ENCODE results near the gene FXYD4. TPM values are rescaled to one million over a fixed set of nuclear protein-coding genes. Genes with fewer than 3 reads are reported as not detected.
A peak's percentile ranks its signal among the peaks of the same experiment; 100 is the strongest.
"Not testable (repeated sequence)": the region's sequence is repeated elsewhere in the genome, so short reads cannot be mapped to it uniquely, and the experiment has no call there.

The FXYD4 gene
- polyA plus RNA-seq, 3 donors = 0.22 to 5.5 (median 0.54) TPM

DNA sequence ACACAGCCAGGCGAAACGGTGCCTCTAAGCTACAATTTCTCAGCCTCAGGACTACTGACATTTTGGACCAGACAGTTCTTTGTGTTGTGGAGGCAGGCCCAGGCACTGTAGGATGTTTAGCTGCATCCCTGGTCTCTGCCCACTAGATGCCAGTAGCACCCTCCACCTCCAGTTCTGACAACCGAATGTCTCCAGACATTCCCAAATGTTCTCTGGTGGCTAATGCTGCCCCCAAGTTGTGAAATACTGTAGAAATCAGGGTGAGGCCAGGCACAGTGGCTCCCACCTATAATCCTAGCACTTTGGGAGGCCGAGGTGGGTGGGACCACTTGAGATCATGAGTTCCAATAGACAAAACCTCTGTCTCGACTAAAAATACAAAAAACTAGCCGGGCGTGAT lies 19.3 kb downstream of the FXYD4 start:
- DNase-seq (ENCODE audit: extremely low read depth in 1 of 11, low read depth in 9 of 11, low spot score in 4 of 11) = peak in 1 of 11 donors; percentile 22

DNA sequence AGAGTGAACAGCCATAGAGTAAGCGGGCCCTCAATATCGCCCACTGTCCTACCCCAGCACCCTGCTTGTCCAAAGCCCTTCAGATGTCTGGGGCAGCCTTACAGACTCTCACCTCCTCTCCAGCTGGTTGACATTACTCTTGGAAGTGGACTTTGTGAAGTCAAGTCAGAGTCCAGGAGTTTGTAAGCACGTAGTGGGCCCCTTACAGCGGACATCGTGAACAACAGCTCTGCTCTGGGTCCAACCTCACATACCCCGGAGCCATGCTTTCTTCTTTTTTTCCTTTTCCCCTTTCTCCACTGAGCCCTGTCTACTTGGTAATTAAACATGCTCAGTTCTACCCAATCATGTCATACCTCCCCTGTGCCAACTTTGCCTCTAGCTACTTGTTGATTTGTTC lies 20.1 kb downstream of the FXYD4 start:
- no peak for DNase-seq (ENCODE audit: extremely low read depth in 1 of 11, low read depth in 9 of 11, low spot score in 4 of 11)

DNA sequence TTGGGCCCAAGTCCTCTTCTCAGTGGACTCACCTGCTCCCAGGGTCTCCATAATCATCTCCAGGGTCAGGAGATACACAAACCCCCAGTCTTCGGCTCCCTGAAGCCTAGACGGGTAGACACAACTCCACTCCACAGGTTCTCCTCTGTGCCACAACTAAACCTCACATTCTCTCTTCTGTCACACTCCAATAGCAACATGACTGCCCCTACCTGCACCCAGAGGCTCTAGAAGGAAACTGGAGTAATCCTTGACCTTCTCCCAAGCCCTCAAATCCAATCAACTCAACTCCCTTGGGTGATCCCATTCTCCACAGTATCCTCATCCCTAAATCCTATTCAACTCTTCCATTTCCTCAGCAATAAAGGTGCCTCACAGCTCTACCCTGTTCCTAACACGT lies 21.3 kb downstream of the FXYD4 start:
- no peak for DNase-seq (ENCODE audit: extremely low read depth in 1 of 11, low read depth in 9 of 11, low spot score in 4 of 11)

DNA sequence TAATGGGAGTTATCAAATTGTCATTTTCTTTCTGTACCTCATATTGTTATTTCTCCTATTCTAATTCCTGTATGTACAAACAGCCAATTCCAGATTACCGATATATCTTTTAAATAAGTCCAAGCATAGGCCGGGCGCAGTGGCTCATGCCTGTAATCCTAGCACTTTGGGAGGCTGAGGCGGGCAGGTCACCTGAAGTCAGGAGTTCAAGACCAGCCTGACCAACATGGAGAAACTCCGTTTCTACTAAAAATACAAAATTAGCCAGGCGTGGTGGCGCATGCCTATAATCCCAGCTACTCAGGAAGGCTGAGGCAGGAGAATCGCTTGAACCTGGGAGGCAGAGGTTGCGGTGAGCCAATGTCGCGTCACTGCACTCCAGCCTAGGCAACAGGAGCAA lies 21.8 kb downstream of the FXYD4 start:
- not testable (repeated sequence) for DNase-seq (ENCODE audit: extremely low read depth in 1 of 11, low read depth in 9 of 11, low spot score in 4 of 11)

DNA sequence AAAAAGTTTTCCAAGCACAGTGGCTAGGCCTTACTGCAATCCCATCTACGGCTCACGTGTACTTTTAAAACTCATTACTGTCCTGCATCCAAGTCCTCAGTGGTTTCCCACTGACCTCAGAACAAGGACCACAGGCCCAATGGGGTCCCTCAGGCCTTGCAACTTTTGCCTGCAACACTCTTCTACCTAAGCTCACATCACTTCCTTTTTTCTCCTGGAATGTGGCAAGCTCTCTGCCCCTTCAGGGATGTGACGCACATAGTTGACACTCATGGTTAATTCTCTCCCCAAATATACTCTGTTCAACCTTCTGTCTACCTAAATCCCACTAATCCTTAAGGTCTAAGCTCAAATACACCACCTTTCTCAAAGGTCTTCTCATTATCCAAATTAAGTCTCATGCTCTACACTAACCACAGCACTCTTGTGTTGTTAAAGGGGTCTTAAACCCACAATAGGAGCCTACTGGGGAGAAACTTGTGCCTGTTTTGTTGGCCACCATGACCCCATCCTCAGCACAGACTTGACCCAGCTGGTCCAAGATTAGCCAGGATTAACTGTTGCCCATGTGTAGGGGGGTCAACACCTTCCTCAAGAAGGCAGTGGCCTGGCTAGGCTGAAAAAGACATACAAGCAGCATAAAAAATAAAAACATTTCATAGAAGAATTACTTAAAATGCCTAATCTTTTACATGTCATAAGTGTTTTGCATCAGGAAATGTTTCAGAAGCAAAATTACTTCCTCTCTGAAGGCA lies 22.3 kb downstream of the FXYD4 start:
- no peak for DNase-seq (ENCODE audit: extremely low read depth in 1 of 11, low read depth in 9 of 11, low spot score in 4 of 11)

DNA sequence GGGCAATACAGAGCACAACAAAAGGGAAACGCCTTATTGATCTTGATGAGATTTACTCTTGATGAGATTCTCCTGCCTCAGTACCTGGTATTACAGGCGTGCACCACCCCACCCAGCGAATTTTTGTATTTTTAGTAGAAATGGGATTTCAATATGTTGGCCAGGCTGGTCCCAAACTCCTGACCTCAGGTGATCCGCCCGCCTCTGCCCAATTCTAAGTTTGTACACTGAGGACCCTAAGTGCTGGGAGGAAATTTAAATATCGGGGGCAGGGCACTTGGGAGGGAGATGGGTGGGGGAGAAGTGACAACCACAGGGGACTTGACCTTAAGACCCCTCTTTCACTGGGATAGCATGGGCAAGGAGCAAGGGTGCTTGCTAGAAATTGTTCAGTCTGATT lies 23.4 kb downstream of the FXYD4 start:
- no peak for DNase-seq (ENCODE audit: extremely low read depth in 1 of 11, low read depth in 9 of 11, low spot score in 4 of 11)

DNA sequence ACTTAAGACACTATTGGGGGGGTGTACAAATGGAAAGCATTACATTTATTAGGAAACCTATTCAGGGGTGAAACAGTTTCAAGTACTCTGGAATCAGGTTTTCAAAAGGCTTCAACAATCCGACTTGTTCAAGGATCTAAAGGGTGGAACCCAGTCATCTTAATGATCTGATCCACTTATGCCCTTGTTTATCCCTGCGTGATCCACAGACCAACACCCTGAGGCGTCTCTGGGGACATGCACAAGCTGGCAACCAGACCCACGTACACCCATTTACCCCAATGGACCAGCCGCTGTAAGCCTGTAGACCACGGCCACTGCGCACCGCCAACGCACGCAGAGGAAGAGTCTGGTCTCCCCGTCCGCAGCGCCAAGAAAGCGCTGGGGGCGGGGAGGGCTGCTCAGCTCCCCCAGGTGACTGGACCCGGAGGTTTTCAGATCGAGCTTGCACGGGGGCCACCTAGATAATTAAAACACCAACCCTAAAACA lies 24.2 kb downstream of the FXYD4 start:
- no peak for DNase-seq (ENCODE audit: extremely low read depth in 1 of 11, low read depth in 9 of 11, low spot score in 4 of 11)

DNA sequence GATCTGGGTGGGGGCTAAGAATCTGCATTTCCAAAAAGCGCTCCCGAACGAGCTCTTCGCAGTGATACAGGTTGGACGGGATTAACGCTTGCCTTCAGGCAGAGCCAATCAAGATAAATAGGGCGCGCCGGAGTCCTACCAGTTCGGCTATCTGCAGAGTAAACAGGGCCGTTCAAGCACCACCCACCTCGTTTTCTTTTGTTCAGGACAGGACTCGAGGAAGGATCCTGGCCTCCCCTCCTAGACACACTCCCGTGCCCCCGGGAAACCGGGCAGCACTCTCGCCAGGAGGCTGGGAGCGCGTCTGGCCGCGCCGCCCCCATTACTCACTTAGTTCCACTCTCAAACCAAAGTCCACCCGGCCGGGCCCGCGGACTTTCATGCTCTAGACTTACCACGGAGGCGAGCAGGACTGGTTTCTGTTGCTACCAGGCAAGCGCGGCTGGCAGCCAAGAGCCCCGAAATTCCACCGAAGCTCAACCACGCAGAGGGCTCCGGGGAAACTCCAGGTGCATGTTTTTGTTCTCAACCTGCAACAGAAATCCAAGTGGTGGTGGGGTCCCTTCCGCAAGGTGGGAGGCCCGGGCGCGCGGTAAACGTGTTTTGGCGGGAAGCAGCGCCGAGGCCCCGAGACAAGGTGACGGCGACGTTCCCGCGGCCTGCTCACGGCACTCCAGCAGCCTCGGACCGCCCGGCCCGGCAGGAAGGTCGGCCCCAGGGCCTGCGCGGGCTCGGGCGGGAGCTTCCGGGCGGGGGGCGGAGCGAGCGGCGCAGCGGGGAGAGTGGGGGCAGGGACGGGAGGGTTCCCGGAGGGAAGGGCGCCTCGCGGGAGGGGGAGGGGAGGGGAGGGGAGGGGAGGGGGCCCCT lies 24.9 kb downstream of the FXYD4 start:
- DNase-seq (ENCODE audit: extremely low read depth in 1 of 11, low read depth in 9 of 11, low spot score in 4 of 11) = peak in 6 of 11 donors; percentile 38 to 73 (median 66)

DNA sequence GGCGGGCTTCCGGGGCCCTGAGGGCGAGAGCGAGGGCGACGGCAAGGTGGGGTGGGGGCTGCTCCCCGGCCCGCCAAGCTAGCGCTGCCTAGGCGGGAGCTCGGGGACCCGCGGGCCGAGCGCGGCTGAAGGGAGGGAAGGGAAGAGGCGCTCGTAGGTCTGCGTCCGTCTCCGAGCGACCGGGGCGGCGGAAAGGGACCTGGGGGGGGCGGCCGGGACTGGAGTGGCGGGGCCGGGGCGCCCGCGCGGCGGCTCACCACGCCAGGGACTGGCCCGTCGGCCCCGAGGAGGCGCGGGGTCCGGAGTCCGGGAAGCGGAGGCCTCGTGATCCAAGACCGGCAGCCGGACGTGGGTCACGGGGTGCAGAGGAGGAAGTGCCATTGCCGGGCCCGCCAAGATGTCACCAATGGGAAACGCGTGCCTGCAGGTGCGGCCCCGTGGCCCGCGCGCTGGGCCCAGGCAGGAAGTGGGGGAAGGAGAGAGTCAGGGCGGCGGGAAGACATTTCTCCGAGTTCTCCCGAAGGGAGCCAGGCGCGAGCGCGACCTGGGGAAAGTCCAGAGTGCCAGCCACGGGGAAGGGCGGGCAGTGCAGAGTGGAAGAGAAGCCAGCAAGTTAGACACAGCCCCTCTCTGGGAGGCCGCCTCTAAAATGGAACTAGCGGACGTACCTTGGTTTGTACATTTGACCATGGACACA lies 25.6 kb downstream of the FXYD4 start:
- DNase-seq (ENCODE audit: extremely low read depth in 1 of 11, low read depth in 9 of 11, low spot score in 4 of 11) = peak in 7 of 11 donors; percentile 56 to 82 (median 75)

DNA sequence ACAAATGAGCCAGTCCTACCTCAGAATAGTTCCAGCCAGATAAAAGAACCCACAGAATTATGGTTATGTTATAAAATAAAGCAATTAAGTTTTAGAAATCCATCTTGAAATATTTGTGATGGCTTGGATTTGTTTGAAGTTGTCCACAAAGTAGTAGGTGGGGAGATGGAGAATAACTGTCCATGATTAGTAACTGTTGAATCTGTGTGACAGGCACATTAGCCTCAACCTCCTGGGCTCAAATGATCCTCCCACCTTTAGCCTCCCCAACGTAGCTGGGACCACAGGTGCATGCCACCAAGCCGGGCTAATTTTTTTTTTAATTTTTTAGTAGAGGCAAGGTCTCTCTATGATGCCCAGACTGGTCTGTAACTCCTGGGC lies 27.5 kb downstream of the FXYD4 start:
- no peak for DNase-seq (ENCODE audit: extremely low read depth in 1 of 11, low read depth in 9 of 11, low spot score in 4 of 11)

DNA sequence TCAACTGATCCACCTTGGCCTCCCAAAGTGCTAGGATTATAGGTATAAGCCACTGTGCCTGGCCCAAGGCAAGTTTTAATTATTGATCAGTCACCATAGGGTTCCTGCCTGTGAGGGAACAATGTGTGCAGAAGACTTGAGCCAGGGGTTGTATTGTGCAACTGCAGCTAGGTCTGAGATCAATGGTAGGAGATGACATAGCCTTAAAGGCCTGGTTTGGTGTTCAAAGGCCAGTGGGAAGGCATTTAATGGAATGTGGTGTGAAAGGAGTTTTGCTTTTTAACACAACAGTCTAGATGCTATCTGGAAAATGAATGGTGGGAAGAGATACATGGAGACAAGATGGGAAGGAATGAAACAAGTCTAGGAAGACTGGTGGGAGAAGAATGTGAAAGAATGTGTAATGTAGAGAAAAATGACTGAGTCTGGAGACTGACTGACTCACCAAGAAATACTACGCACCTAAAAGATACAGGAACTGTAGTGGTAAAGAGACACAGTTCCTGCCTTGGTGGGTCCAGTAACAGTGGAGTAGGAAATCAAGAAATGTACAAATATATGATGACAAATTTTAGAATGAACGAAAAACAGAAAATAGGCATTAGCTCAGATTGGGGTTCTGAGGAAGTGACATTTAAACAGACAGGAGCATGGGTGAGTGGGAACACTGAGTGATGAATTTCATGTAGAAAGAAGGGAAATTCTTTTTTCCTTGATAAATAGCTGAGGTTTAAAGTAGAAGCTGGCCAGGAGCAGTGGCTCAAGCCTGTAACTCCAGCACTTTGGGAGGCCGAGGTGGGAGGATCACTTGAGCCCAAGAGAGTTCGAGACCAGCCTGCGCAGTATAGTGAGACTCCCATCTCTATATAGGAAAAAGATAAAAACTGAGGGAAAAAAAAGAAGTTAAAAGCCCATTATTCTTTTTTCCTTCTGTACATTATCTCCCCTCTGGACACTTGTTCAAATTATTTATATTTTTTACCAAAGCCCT lies 28.2 kb downstream of the FXYD4 start:
- DNase-seq (ENCODE audit: extremely low read depth in 1 of 11, low read depth in 9 of 11, low spot score in 4 of 11) = no peak

DNA sequence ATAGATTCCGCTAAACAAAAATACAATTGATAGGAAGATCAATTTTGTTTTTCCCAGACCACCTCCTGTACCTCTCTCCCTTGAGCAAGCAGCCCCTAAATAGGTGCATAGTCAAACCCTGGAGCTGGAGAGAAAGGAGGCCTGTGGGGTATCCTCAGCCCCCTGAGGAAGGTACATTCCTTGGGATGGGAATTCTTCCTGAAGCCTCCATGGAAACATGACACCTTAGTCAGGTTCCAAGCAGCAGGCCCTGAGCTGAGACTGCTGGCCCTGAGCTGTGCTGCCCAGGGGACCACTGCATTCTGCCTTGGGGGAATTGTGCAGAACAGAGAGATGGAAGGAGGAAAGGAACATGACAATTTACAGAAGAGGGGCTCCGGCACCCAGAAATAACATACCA lies 30.2 kb downstream of the FXYD4 start:
- no peak for DNase-seq (ENCODE audit: extremely low read depth in 1 of 11, low read depth in 9 of 11, low spot score in 4 of 11)

DNA sequence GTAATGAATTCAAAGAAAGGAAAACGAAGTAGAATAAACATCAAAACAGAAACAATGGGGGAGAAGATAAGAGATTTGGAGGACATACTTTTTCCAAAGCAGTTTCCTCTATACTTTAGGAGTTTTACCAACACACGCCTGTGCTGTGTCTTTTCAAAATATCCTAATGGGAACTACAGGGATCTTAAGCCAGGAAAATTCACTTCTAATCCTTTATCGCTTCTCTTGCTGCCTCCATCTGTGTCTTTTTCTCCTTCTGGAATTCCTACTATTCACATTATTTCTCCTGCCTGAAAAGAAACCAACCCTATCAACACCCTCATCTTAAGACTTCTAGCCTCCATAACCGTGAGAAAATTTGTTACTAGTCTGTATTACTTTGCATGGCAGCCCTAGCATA lies 30.7 kb downstream of the FXYD4 start:
- DNase-seq (ENCODE audit: extremely low read depth in 1 of 11, low read depth in 9 of 11, low spot score in 4 of 11) = no peak

DNA sequence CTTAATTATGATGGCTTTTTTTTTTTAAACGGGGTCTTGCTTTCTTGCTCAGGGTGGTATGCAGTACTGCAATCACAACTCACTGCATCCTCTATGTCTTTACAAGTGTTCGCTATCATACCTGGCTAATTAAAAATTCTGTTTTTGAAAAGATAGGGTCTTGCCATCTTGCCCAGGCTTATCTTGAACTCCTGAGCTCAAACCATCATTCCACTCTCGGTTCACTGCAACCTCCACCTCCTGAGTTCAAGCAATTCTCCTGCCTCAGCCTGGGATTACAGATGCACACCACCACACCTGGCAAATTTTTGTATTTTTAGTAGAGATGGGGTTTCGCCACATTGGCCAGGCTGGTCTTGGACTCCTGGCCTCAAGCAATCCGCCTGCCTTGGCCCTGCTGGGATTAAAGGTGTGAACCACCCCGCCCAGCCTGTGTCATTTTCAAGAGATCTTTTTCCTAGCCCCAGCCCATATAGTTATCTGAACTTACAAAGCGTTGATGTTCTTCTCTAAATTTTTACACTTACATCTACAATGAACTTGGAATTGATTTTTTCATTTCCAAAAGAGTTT lies 31.5 kb downstream of the FXYD4 start:
- no peak for DNase-seq (ENCODE audit: extremely low read depth in 1 of 11, low read depth in 9 of 11, low spot score in 4 of 11)

DNA sequence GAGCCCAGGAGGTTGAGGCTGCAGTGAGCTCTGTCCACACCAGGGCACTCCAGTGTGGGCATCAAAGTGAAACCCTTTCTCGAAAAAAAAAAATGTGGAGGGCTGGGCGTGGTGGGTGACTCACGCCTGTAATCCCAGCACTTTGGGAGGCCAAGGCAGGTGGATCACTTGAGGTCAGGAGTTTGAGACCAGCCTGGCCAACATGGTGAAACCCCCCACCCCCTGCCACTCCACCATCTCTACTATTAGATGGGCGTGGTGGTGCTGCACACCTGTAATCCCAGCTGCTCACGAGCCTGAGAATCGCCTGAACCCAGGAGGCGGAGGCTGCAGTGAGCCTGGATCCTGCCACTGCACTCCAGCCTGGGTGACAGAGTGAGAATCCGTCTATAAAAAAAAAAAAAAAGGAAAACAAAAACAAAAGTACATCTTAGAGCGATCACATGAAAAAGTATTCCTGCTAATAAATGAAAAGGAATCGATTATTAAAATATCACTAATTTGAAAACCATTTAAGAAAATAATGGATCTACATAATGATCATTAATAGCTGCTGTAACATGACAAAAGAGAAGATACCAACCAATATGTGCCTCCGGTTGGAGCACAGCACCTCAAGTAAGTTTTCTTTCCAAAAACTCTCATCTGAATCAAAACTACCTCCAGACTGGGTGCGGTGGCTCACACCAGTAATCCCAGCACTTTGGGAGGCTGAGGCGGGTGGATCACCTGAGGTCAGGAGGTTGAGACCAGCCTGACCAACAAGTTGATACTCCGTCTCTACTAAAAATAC lies 32.7 kb downstream of the FXYD4 start:
- DNase-seq (ENCODE audit: extremely low read depth in 1 of 11, low read depth in 9 of 11, low spot score in 4 of 11) = no peak

DNA sequence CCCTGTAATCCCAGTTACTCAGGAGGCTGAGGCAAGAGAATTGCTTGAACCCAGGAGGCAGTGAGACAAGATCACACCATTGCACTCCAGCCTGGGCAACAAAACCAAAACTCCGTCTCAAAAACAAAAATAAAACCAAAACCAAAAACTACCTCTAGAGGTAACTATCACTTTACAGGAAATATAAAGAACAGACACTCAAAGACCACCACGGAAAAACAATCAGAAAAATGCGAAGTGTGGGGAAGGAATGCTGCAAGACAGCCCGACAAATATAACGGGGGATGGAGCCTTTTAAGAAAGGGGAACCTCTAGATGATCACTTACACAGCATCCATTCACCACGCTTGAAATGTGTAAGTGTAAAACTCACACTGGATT lies 33.3 kb downstream of the FXYD4 start:
- DNase-seq (ENCODE audit: extremely low read depth in 1 of 11, low read depth in 9 of 11, low spot score in 4 of 11) = no peak

DNA sequence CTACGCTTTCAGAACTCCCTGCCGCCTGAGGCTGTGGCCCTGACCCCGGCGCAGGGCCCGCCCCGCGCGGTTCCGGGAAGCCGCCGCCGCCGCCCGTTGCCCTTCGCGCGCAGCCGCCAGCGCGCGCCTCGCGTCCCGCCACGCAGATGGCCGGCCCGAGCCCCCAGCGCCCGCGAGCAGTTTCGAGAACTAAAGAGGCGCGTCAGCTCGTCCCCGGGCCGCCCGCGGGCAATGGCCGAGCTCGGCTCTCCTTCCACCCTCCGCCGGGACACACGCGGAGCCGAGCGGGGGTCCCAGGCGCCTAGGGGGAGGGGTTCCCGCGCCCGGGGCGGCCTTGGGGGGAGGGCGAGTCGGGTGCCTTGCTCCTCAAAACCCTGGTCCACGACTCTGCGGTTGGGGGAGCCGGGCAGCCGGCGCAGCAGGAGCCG lies 35.7 kb downstream of the FXYD4 start:
- DNase-seq (ENCODE audit: extremely low read depth in 1 of 11, low read depth in 9 of 11, low spot score in 4 of 11) = peak in 2 of 11 donors; percentile 37 to 42

All from renal cortex interstitium (tissue), 11 donors.